ENCODE measurements around the gene PPP1R13B.

GRCh38 chr14:103817595-103817994 is 29.8 kb downstream of the PPP1R13B start:
- TF ChIP-seq CTCF (optimal IDR thresholded peaks at IDR 0.05 in 1 of 3, IDR thresholded peaks at IDR 0.05 in 1 of 3, conservative IDR thresholded peaks at IDR 0.05 in 1 of 3; ENCODE audit: extremely low read depth in 1 of 3, insufficient read depth in 2 of 3, low read length in 3 of 3), result no peak
- no peak for TF ChIP-seq EZH2 (IDR thresholded peaks at IDR 0.05; ENCODE audit: low read length)
